ENCODE results near the gene IL31RA. TPM values are rescaled to one million over a fixed set of nuclear protein-coding genes. Genes with fewer than 3 reads are reported as not detected.

IL31RA gene
- total RNA-seq, 4 donors from 2014 or later = 0.30 to 3.1 (median 1.3) TPM

DNA sequence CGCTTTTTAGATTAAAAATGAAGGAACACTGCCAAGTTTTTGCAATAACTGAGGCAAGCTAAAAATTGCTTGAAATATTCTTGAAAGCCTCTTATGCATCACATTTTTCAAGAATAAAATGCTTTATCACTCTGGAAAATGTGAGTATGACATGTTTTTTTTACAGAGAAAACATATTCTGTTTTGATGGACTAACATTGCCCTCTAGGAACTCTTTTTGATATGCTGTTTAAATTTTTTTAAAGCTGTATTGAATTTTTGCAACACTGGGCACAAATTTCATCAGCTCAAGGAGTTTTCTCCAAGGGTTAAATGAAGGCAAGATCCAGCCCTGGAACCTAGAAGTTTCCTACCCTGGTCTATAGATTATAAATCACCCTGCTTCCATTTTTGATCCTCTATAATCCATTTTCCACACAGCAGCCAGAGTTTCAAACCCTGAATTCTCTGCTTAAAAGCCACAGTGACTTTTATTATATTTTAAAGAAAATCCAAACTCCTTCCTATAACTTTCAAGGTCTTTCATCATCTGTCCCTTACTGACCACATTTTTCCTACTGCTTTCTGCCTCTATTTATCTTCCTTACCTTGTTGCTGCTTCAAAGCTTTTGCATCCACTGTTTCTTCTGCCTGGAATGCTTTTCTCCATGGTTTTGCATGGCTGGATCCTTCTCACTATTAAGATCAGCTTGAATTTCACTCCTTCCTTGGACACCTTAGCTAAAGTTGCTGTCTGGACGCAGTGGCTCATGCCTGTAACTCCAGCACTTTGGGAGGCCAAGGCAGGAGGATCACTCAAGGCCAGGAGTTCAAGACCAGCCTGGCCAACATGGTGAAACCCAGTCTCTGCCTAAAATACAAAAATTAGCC is 60.9 kb downstream of the IL31RA start:
- TF ChIP-seq POLR2A (IDR thresholded peaks at IDR 0.05) = no peak
- TF ChIP-seq, protein P1, sequence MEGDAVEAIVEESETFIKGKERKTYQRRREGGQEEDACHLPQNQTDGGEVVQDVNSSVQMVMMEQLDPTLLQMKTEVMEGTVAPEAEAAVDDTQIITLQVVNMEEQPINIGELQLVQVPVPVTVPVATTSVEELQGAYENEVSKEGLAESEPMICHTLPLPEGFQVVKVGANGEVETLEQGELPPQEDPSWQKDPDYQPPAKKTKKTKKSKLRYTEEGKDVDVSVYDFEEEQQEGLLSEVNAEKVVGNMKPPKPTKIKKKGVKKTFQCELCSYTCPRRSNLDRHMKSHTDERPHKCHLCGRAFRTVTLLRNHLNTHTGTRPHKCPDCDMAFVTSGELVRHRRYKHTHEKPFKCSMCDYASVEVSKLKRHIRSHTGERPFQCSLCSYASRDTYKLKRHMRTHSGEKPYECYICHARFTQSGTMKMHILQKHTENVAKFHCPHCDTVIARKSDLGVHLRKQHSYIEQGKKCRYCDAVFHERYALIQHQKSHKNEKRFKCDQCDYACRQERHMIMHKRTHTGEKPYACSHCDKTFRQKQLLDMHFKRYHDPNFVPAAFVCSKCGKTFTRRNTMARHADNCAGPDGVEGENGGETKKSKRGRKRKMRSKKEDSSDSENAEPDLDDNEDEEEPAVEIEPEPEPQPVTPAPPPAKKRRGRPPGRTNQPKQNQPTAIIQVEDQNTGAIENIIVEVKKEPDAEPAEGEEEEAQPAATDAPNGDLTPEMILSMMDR (IDR thresholded peaks at IDR 0.05) = no peak
- intact Hi-C loops (cut with DNase I; ENCODE audit: low total_unique reads) = no loop called here
- no peak overlapping the region for H3K4me3 ChIP-seq (ENCODE audit: low read depth, poor library complexity, severe bottlenecking)
- no peak for DNase-seq (ENCODE audit: low spot score in 2 of 2)
- WGBS, 2 donors = 74 to 85% methylated on average over 2 of the region's 2 CpGs

DNA sequence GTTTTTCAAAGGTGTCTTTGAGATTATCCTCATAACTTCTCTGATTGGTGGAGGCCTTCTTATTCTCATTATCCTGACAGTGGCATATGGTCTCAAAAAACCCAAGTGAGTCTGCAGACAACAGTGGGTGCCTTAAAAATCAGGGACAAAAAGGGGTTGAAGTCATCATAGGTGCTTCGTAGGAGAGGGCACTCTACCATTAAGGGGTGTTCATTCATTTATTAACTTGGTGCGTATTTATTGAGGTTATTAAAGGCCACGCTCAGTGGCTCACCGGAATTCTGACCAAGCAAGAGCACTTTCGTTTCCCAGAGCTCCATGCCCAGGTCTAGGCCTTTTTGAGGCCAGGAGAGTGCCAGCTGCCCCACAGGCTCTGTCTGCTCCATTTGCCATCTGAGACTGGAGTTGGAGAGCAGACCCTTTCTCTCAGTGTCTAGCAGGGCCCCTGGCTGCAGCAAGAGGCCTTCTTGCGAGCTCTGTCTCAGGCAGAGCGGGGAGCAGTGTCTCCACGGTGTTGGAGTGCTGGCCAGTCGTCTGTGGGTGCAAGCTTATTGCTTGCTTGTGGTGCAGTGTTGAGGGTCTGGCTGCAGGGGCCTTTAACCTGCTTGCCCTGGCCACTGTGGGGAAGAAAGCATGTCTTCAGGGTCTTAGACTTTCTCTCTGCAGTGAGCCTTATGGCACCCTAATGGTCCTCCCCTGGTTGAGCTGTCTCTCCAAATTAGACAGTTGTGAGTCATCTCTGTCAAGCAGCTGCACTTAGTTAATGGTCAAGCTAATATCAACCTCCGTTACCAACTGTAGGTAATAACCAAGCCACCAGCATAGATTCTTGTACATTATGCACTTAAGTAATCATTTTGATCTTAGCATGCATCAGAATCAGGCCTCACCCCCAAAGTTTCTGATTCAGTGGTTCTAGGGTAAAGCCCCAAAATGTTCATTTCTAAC is 62.6 kb downstream of the IL31RA start:
- 96% methylated on average over 6 to 10 of the region's 10 CpGs for WGBS, 2 donors
- H3K4me3 ChIP-seq (ENCODE audit: low read depth, poor library complexity, severe bottlenecking) = no peak overlapping the region
- DNase-seq (ENCODE audit: low spot score in 2 of 2) = peak in 1 of 2 donors; percentile 61
- TF ChIP-seq, protein P1 (IDR thresholded peaks at IDR 0.05) = no peak
- TF ChIP-seq POLR2A (IDR thresholded peaks at IDR 0.05) = no peak
- intact Hi-C loops (cut with DNase I; ENCODE audit: low total_unique reads) = no loop called here

DNA sequence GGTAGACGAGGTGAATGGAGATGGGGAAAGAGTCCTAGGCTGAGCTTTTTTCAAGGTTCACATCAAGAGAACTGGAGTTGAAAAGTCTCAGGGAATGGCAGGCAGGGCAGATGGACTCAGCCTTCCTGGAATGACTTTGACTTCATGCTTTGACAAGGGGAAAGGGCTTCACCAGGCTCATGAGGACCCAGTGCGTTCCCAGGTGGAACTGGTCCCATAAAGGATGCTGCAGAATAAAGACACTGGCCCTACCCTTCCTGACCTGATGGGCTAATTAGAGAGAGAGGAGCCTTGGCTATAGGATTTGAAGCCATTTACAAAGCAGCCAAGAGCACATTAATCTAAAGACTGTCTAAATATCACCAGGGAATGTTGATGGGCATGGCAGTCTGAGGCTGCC is 63.8 kb downstream of the IL31RA start:
- intact Hi-C loops (cut with DNase I; ENCODE audit: low total_unique reads) = no loop called here
- 98 to 99% methylated on average over 2 of the region's 2 CpGs for WGBS, 2 donors
- no peak overlapping the region for H3K4me3 ChIP-seq (ENCODE audit: low read depth, poor library complexity, severe bottlenecking)
- TF ChIP-seq, protein P1 (IDR thresholded peaks at IDR 0.05) = no peak
- TF ChIP-seq POLR2A (IDR thresholded peaks at IDR 0.05) = no peak
- DNase-seq (ENCODE audit: low spot score in 2 of 2) = peak in 1 of 2 donors; percentile 54

DNA sequence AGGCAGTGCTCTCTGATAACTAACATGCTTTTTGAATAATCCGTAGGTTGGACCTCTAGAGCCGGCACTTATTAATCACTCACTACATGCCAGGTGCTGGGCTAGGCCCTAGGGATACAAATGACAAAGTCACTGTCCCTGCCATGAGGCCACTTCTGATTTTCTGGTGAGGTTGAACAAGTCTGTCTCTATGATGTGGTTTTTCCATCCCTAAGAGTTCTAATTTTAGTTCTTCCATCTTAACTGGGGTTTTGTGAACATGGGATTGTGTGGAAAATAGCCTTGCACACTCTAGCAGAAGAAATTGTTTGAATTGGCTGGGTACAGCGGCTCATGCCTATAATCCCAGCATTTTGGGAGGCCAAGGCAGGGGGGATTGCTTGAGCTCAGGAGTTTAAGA is 64.6 kb downstream of the IL31RA start:
- intact Hi-C loops (cut with DNase I; ENCODE audit: low total_unique reads) = no loop called here
- H3K4me3 ChIP-seq (ENCODE audit: low read depth, poor library complexity, severe bottlenecking) = no peak overlapping the region
- TF ChIP-seq, protein P1 (IDR thresholded peaks at IDR 0.05) = no peak
- 89 to 95% methylated on average over 3 of the region's 3 CpGs for WGBS, 2 donors
- DNase-seq (ENCODE audit: low spot score in 2 of 2) = no peak

DNA sequence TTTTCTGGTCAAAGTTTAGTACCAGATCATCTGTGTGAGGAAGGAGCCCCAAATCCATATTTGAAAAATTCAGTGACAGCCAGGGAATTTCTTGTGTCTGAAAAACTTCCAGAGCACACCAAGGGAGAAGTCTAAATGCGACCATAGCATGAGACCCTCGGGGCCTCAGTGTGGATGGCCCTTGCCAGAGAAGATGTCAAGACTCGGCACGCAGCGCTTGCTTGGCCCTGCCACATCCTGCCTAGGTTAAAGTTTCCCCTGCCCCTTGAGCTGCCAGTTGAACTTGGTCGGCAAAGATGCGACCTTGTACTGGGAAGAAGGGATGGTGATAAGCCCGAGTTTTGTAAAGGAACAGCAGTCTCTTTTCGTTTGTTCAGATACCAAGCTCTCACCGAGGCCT is 65.8 kb downstream of the IL31RA start:
- peak in 1 of 2 donors; percentile 25 for DNase-seq (ENCODE audit: low spot score in 2 of 2)
- TF ChIP-seq, protein P1 (IDR thresholded peaks at IDR 0.05) = no peak
- TF ChIP-seq POLR2A (IDR thresholded peaks at IDR 0.05) = no peak
- 83 to 93% methylated on average over 10 of the region's 10 CpGs for WGBS, 2 donors
- intact Hi-C loops (cut with DNase I; ENCODE audit: low total_unique reads) = no loop called here
- H3K4me3 ChIP-seq (ENCODE audit: low read depth, poor library complexity, severe bottlenecking) = no peak overlapping the region

All from lower leg skin (tissue), 4 donors.